Activated CD4-positive, alpha-beta T cell treated with anti-CD3 and anti-CD28 coated beads, Interleukin-2, amount 50 U/mL, for 24 hours (primary cell): ENCODE measurements around the gene CCDC170.

Experiments used
- DNase-seq, 2 donors: peaks; one replicate each; pipeline ENCODE4 v3.0.0-alpha.2; 2020; ENCODE audit warnings: low read depth in 1 of 2, low spot score in 1 of 2

The CCDC170 gene

DNA sequence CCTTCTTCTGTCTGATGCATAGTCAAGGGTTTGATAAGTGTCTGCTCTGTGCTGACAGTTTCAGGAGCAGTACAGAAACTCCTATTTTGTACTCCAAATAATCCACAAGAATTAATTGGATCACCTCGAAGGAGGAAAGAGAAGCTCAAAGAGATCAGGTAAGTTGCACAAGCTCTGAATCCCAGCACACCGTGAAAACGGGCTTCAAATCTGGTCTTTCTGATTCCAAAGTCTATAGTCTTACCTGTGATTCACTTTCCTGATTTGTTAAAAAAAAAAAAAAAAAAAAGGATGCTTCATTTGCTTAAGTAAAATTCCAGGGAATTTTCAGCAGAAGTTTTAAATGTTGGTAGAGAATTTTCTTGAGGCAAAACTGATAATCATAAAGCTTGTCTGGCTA is 157.8 kb downstream of the CCDC170 start:
- DNase-seq = no peak

DNA sequence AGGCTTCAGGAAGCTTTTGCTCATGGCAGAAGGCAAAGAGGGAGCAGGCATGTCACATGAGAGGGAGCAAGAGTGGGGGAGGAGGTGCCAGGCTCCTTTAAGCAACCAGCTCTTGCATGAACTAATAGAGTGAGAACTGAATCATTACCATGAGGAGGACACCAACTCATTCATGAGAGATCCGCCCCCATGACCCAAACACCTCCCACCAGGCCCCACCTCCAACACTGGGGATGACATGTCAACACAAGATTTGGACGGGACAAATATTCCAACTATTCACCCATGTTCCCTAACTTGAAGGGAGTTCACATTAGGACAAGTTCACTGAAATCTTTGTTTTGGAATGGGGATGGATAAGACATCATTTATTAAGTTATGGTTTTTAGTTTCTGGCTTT is 158.5 kb downstream of the CCDC170 start:
- DNase-seq = no peak

DNA sequence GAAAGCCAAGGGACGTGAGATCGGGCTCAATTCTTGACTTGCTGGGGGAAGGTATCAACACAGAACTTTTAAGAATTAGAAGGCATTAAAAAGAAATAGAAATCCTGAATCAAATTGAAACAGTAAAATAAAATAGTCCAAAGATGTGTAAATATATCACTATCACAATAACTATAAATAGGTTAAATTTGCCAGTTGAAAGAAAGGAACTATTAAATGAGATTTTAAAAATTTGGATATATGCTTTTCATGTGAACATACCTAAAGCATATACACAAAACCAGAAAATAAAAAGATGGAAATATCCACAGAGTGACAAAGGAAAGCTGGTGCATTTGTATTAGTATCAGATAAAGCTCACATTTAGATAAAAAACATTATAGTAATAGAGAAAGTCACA is 161.3 kb downstream of the CCDC170 start:
- DNase-seq = no peak

DNA sequence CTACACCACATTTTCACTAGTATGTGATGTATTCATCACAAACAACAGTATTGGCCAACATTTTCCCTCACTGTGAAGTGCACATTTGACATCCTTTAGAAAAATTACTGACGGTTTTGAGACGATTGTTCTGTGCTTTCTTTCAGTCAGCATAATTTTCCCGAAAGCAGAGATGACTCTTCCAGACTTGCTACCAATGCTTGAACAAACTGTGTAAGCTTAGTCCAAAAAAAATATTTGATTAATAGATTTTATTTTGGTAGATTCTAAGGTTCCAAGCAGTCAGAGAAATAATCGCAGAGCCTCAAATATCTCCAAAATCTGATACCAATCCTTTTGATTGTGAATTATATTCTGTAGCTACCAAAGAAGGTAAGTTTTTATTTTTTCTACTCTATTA is 162.6 kb downstream of the CCDC170 start:
- no peak for DNase-seq

DNA sequence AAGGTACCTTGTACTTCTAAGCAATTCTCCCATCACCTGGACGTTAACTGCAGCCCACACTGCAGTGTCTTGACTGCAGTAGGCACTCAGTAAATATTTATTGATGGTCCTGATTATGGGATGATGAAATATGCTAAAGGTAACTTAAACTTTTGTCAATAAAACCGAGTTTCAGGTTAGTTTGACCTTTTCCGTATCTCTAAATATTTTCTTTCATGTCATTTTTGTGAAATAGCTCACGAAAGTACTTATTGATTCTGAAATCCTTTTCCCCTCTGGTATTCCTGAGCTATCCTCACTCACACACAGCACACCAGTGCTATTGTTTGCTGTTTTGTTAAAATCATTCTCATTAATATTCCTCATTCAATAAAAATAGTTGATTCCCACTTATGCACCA is 164.3 kb downstream of the CCDC170 start:
- DNase-seq = no peak

DNA sequence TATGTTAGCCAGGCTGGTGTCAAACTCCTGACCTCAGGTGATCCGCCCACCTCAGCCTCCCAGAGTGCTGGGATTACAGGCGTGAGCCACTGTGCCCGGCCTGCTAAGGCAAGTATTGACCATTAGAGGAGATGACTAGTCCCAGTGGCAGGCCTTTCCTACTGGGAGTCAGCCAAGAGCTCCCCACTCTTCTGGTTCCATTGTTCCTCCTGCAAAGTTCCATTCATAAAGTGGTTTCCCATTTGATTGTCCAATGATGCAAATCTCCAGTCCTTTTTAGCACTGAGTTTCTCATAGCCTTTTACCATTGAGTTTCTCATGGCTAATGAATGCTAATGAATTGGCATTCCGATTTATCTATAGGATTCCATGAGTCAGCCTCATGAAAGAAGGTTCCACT is 165.4 kb downstream of the CCDC170 start:
- DNase-seq = no peak

DNA sequence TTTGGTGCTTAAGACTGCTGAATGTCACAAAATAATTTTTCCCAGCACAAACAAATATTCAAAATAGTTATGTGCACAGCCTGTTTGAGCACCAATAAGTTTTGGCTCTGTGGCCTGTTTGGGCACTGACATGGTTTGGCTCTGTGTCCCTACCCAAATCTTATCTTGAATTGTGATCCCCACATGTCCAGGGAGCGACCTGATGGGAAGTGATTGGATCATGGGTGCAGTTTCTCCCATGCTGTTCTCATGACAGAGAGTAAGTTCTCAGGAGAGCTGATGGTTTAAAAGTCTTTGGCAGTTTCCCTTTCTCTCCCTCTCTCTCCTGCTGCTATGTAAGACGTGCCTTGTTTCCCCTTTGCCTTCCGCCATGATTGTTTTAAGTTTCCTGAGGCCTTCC is 167.7 kb downstream of the CCDC170 start:
- DNase-seq = no peak

DNA sequence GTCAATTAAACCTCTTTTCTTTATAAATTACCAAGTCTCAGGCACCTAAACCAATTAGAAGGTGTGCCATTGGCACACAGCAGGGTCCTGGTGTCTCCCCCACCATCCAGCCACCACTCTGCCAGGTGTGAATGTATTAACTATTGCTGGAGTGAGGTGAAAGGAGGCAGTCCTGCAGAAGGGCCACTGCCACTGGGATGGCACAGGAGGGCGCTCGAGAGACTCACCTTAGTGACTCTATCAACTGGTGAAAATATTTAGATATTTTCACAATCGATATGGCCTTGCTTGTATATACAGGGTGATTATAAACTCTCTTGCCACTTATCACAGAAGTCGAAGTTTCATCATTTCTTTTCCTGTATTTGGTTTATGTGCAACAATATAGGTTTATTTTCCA is 168.1 kb downstream of the CCDC170 start:
- no peak for DNase-seq

DNA sequence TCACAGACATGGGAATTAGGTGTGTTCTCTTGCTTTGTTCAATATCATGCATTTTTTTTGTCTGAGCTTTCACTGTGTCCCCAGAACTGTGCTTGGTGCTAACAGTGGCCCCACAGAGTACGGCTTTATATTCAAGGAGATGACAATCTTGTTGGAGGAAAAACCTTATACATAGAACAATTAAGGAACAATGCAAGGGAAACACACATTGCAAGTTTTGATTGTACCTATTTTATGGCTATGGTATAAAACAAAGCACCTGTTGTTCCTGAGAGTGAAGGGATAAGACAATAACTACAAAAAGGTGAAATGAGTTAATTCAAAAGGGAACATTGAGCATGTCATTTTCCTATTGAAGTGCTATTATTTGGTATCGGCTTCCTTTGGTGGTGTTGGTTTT is 169.7 kb downstream of the CCDC170 start:
- DNase-seq = no peak

DNA sequence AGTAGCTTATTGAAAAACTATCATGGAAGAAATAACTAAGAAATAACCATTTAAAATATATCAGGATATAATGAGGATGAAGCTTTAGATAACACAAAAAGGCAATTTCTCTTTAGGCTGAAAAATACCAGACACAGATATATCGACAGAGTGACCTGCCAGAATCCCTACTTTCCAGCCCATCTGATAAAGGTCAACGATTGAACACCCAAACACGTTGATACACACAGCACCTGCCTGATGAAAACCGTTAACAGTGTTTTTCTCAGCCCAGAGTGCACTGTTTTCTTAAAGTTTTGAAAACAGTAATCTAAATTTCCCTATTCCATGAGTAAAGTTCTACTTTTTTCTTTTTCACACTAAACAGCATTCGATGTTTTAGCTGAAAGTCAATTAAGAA is 170.6 kb downstream of the CCDC170 start:
- DNase-seq = no peak

DNA sequence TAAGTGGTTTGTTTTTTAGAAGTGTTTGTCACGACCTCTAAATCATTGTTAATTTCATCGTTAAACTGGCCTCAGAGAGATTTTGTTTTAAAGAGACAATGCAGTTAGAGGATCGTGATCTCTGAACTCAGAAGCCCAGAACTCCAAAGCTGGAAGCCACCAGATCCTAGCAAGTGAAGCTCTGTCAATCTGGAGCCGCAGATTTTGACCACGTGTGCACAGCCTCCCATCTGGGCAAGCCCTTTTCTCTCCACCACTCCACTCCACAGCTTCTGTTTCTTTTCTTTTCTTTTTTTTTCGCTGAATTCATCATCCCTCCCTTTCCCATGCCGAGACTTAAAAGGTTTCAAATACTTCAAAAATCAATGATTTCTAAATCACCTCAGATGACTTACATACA is 171.5 kb downstream of the CCDC170 start:
- no peak for DNase-seq

DNA sequence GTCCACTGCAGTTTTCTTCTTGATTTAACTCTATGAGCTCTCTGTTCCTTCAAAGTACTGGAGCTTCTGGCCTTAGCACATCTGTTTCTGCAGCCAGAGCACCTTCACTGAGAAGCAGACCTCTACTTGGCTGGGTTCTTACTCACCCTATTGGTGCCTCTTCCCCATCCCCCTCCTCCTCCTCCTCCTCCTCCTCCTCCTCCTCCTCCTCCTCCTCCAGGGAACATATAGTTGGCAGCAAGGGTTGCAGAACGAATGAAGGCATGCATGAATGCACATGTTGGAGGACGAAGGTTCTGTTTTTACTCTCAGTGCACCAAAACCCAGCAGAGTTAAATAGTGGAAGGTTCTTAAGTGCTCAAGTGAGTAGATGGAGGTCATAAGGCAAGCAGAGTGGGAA is 172.7 kb downstream of the CCDC170 start:
- DNase-seq = no peak

DNA sequence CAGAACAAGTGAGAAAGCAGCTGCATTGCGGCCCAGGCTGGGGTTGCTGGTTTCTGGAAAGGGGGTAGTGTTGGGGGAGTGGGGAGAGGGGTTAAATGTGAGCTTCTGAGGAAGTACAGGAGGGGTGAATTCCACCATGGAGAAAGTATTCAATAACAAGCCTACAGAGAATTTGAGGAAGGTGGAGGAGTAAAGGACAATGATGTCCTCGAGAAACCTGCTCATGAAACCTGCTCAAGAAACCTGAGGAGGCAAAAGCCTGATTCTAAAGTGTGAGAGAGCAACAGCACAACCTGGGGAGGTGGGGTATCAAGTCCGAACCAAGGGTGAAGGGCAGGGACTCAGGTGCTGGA is 175.4 kb downstream of the CCDC170 start:
- DNase-seq = no peak

DNA sequence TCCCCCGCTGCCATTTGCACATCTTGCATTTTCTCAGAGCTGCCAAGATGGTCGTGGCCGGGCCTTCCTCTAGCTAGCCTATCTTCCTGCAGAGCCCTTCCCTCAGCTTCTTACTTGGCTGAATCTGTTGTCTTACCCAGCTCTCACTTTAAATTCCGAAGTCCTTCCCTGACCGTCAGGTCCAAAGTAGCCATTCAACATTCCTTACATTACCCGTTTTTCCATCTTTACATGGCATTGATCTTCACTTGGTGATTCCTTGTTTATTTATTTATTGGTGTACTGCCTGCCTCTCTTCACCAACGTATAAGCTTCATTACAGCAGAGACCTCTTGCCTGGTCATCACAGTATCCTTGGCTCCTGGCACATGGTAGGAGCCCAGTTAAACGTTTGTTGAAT is 176.3 kb downstream of the CCDC170 start:
- no peak for DNase-seq
